ENCODE measurements around the gene SRBD1. TPM values are rescaled to one million over a fixed set of nuclear protein-coding genes. Genes with fewer than 3 reads are reported as not detected.
A peak's percentile ranks its signal among the peaks of the same experiment; 100 is the strongest.

SRBD1 gene
- total and polyA plus RNA-seq, 7 experiments from 2014 or later, result 14.0 to 28.1 (median 19.6) TPM

DNA sequence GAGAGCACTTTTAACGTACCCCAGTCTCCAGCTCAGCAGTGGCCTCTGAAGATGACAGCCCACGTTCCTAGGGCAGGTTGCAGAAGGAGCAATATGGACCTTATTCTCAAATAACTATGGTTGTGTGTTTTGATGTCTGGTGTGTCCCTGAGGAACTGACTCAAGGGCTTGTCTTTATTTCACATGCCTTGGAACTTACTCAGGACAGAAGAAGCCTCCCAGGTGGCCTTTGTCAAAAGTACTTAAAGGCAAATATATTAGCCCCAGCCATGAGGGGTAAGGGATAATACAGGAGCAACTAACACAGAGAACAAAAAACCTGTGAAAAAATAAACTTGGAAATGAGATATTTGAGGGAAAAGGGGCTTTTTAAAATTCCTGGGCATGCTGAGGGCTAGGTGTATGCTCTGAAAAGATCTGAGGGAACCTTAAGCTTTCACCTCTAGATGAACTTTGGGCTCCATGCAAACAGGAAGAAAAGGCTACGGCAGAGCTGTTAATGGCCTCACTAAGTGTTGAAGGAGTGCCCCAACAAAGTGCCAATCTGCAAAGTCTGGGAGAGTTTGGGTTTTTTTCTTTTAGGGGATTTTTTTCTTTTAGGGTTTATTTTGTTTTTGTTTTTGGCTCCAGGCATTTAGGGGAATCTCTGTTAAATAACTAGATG, 40.3 kb downstream of the SRBD1 start:
- Histone ChIP-seq H3K4me3 (ENCODE audit: low read length) (no peak overlapping the region), H3K27ac (ENCODE audit: low read depth, low read length) (no peak overlapping the region), H3K36me3 (ENCODE audit: control insufficient read depth in 2 of 3, insufficient read depth in 3 of 3, low read length in 3 of 3) (peaks cover 0 to 6% (median 0%) of the 10 kb centered on the region in 3 experiments), H3K27me3 (ENCODE audit: control insufficient read depth in 2 of 2, insufficient read depth in 2 of 2, low read length in 2 of 2) (no peaks in the 10 kb centered on the region), H3K9me3 (ENCODE audit: control insufficient read depth in 2 of 3, low read length in 3 of 3) (no peaks in the 10 kb centered on the region), H3K4me1 (ENCODE audit: control insufficient read depth in 2 of 2, insufficient read depth in 2 of 2, low read length in 2 of 2) (peaks cover 12 to 14% of the 10 kb centered on the region in 2 donors)
- Mint-ChIP-seq H3K4me1 (peaks cover 9 to 25% (median 20%) of the 10 kb centered on the region in 7 donors), H3K4me3 (no peak overlapping the region), H3K27me3 (no peaks in the 10 kb centered on the region), H3K36me3 (peaks cover 0 to 52% (median 35%) of the 10 kb centered on the region in 5 donors), H3K9me3 (peaks cover 0 to 10% (median 0%) of the 10 kb centered on the region in 11 donors), H3K27ac (peak overlapping the region in 2 of 9 donors; percentile 22 to 90)
- ChIA-PET POLR2A (interaction anchor here (1.1 kb wide), 1 partner anchor 17 kb away, joined by 3 read pairs; no protein-coding TSS in a partner anchor), CTCF (no interaction called here)
- ATAC-seq, result no peak
- intact Hi-C loops (cut with micrococcal nuclease), result loop anchor here in 1 of 2 donors (10.0 kb wide), 1 partner anchor 1096 kb away; no protein-coding TSS in a partner anchor
- DNase-seq, result no peak

- H3K4me1 Mint-ChIP-seq, result peaks cover 12 to 42% (median 31%) of the 10 kb centered on the region in 7 donors
- H3K4me3 ChIP-seq (ENCODE audit: low read length), result no peak overlapping the region
- no peaks in the 10 kb centered on the region for H3K27me3 ChIP-seq (ENCODE audit: control insufficient read depth in 2 of 2, insufficient read depth in 2 of 2, low read length in 2 of 2)
- no peaks in the 10 kb centered on the region for H3K27me3 Mint-ChIP-seq
- intact Hi-C loops (cut with micrococcal nuclease), result loop anchor here (1.0 to 10.0 kb wide), 8 partner anchors 16 to 1836 kb away; partner anchors contain the start of genes CAMKMT (in 2 of the 2), PPM1B (in 2 of the 2), PREPL (in 2 of the 2) and PRKCE (in 2 of the 2)
- peaks cover 0 to 49% (median 39%) of the 10 kb centered on the region in 5 donors for H3K36me3 Mint-ChIP-seq
- H3K36me3 ChIP-seq (ENCODE audit: control insufficient read depth in 2 of 3, insufficient read depth in 3 of 3, low read length in 3 of 3), result no peaks in the 10 kb centered on the region
- H3K9me3 Mint-ChIP-seq, result peaks cover 0 to 10% (median 0%) of the 10 kb centered on the region in 11 donors
- POLR2A ChIA-PET, result interaction anchor here (1.7 kb wide), 1 partner anchor 17 kb away, joined by 4 read pairs; no protein-coding TSS in a partner anchor
- CTCF ChIA-PET, result no interaction called here
- H3K4me3 Mint-ChIP-seq, result peak overlapping the region in 6 of 10 donors; percentile 4 to 63 (median 30)
- H3K4me1 ChIP-seq (ENCODE audit: control insufficient read depth in 2 of 2, insufficient read depth in 2 of 2, low read length in 2 of 2), result peaks cover 12 to 14% of the 10 kb centered on the region in 2 donors
- ATAC-seq (no peak), DNase-seq (no peak)
- H3K27ac Mint-ChIP-seq, result peak overlapping the region; percentile 43 to 93 (median 81)
- no peaks in the 10 kb centered on the region for H3K9me3 ChIP-seq (ENCODE audit: control insufficient read depth in 2 of 3, low read length in 3 of 3)
- peak overlapping the region; percentile 76 for H3K27ac ChIP-seq (ENCODE audit: low read depth, low read length)
These were observed 42.1 kb downstream of the SRBD1 start for GRCh38 chr2:45568935-45569334.

- Histone ChIP-seq H3K9me3 (ENCODE audit: control insufficient read depth in 2 of 3, low read length in 3 of 3) (no peaks in the 10 kb centered on the region), H3K4me3 (ENCODE audit: low read length) (peak overlapping the region; percentile 54), H3K4me1 (ENCODE audit: control insufficient read depth in 2 of 2, insufficient read depth in 2 of 2, low read length in 2 of 2) (peaks cover 12 to 14% of the 10 kb centered on the region in 2 donors), H3K36me3 (ENCODE audit: control insufficient read depth in 2 of 3, insufficient read depth in 3 of 3, low read length in 3 of 3) (no peaks in the 10 kb centered on the region), H3K27me3 (ENCODE audit: control insufficient read depth in 2 of 2, insufficient read depth in 2 of 2, low read length in 2 of 2) (no peaks in the 10 kb centered on the region), H3K27ac (ENCODE audit: low read depth, low read length) (peak overlapping the region; percentile 76)
- ChIA-PET POLR2A (interaction anchor here (0.6 to 1.7 kb wide), 3 partner anchors 18 to 89 kb away, joined by 3 to 4 read pairs (median 4); no protein-coding TSS in a partner anchor), CTCF (interaction anchor here (0.6 to 1.6 kb wide), 2 partner anchors 8 to 242 kb away, joined by 3 to 5 read pairs; no protein-coding TSS in a partner anchor)
- H3K4me3 Mint-ChIP-seq, result peak overlapping the region; percentile 73 to 96 (median 88)
- H3K36me3 Mint-ChIP-seq, result peaks cover 0 to 48% (median 33%) of the 10 kb centered on the region in 5 donors
- H3K27me3 Mint-ChIP-seq, result no peaks in the 10 kb centered on the region
- DNase-seq (peak in 7 of 9 donors; percentile 65 to 83 (median 80)), ATAC-seq (peak; percentile 98)
- intact Hi-C loops (cut with micrococcal nuclease), result loop anchor here (1.0 to 10.0 kb wide), 8 partner anchors 17 to 1837 kb away; partner anchors contain the start of genes CAMKMT (in 2 of the 2), PPM1B (in 2 of the 2), PREPL (in 2 of the 2) and PRKCE (in 2 of the 2)
- peaks cover 15 to 49% (median 39%) of the 10 kb centered on the region in 7 donors for H3K4me1 Mint-ChIP-seq
- peak overlapping the region; percentile 90 to 98 (median 94) for H3K27ac Mint-ChIP-seq
- peaks cover 0 to 10% (median 0%) of the 10 kb centered on the region in 11 donors for H3K9me3 Mint-ChIP-seq
These were observed 42.9 kb downstream of the SRBD1 start for GRCh38 chr2:45567974-45568789.

DNA sequence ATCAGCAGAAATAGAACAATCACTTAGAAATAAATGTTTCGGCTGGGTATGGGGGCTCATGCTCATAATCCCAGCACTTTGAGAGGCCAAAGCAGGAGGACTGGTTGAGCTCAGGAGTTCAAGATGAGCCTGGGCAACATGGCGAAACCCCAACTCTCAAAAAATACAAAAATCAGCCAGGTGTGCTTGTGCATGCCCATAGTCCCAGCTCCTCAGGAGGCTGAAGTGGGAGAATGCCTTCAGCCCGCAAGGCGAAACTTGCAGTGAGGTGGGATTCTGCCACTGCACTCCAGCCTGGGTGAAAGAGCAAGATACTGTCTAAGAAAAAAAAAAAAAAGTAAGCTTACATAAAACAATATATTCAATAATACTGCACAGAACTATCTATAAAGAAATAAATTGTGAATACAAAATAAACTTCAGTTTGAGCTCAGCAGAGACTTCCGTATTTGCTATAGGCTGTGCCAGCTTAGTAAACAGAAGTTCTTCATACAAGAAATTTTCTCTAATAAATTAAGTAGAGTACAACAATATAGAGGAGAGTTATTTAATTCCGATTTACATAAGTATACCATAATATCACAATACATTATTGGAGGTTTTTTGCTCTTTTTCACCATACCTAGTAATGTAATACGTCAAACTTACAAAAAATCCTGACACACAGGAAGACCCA, 43.6 kb downstream of the SRBD1 start:
- peaks cover 0 to 10% (median 0%) of the 10 kb centered on the region in 11 donors for H3K9me3 Mint-ChIP-seq
- H3K4me1 Mint-ChIP-seq, result peaks cover 16 to 53% (median 40%) of the 10 kb centered on the region in 7 donors
- H3K27ac Mint-ChIP-seq, result peak overlapping the region; percentile 90 to 98 (median 94)
- Histone ChIP-seq H3K4me1 (ENCODE audit: control insufficient read depth in 2 of 2, insufficient read depth in 2 of 2, low read length in 2 of 2) (peaks cover 12 to 14% of the 10 kb centered on the region in 2 donors), H3K4me3 (ENCODE audit: low read length) (peak overlapping the region; percentile 54), H3K27me3 (ENCODE audit: control insufficient read depth in 2 of 2, insufficient read depth in 2 of 2, low read length in 2 of 2) (no peaks in the 10 kb centered on the region), H3K27ac (ENCODE audit: low read depth, low read length) (peak overlapping the region; percentile 76), H3K9me3 (ENCODE audit: control insufficient read depth in 2 of 3, low read length in 3 of 3) (no peaks in the 10 kb centered on the region), H3K36me3 (ENCODE audit: control insufficient read depth in 2 of 3, insufficient read depth in 3 of 3, low read length in 3 of 3) (no peaks in the 10 kb centered on the region)
- ATAC-seq (peak; percentile 45), DNase-seq (no peak)
- POLR2A ChIA-PET, result interaction anchor here (0.6 to 1.7 kb wide), 4 partner anchors 19 to 290 kb away, joined by 3 to 4 read pairs (median 4); no protein-coding TSS in a partner anchor
- intact Hi-C loops (cut with micrococcal nuclease), result loop anchor here (5.0 to 10.0 kb wide), 4 partner anchors 1205 to 1837 kb away; partner anchors contain the start of genes CAMKMT (in 2 of the 2), PREPL (in 2 of the 2), LRPPRC (in 1 of the 2) and MSH2 (in 1 of the 2)
- CTCF ChIA-PET, result interaction anchor here (0.6 to 1.6 kb wide), 4 partner anchors 9 to 586 kb away, joined by 3 to 5 read pairs (median 4); no protein-coding TSS in a partner anchor
- peak overlapping the region; percentile 73 to 96 (median 88) for H3K4me3 Mint-ChIP-seq
- H3K36me3 Mint-ChIP-seq, result peaks cover 0 to 50% (median 34%) of the 10 kb centered on the region in 5 donors
- H3K27me3 Mint-ChIP-seq, result no peaks in the 10 kb centered on the region

GRCh38 chr2:45559436-45559835, 51.6 kb downstream of the SRBD1 start:
- Mint-ChIP-seq H3K9me3 (peaks cover 0 to 2% (median 0%) of the 10 kb centered on the region in 11 donors), H3K27ac (no peak overlapping the region), H3K4me1 (peaks cover 13 to 36% (median 28%) of the 10 kb centered on the region in 7 donors), H3K27me3 (no peaks in the 10 kb centered on the region), H3K36me3 (peaks cover 6 to 47% (median 26%) of the 10 kb centered on the region in 5 donors), H3K4me3 (no peak overlapping the region)
- Histone ChIP-seq H3K27ac (ENCODE audit: low read depth, low read length) (no peak overlapping the region), H3K36me3 (ENCODE audit: control insufficient read depth in 2 of 3, insufficient read depth in 3 of 3, low read length in 3 of 3) (peaks cover 0 to 7% (median 0%) of the 10 kb centered on the region in 3 experiments), H3K4me1 (ENCODE audit: control insufficient read depth in 2 of 2, insufficient read depth in 2 of 2, low read length in 2 of 2) (no peaks in the 10 kb centered on the region), H3K27me3 (ENCODE audit: control insufficient read depth in 2 of 2, insufficient read depth in 2 of 2, low read length in 2 of 2) (no peaks in the 10 kb centered on the region), H3K4me3 (ENCODE audit: low read length) (no peak overlapping the region), H3K9me3 (ENCODE audit: control insufficient read depth in 2 of 3, low read length in 3 of 3) (no peaks in the 10 kb centered on the region)
- intact Hi-C loops (cut with micrococcal nuclease), result no loop called here
- CTCF ChIA-PET, result no interaction called here
- DNase-seq, result no peak
- ATAC-seq, result no peak
- POLR2A ChIA-PET, result no interaction called here

Measured in naive thymus-derived CD4-positive, alpha-beta T cell (primary cell).